Measurements from ENCODE around the gene CHKB.
"Not testable (repeated sequence)": the region's sequence is repeated elsewhere in the genome, so short reads cannot be mapped to it uniquely, and the experiment has no call there.

Gene CHKB

GRCh38 chr22:50612528-50613221 lies 30.0 kb upstream of the CHKB start:
- no peak for DNase-seq (ENCODE audit: low spot score)

- DNase-seq (ENCODE audit: low spot score): no peak
Observed at GRCh38 chr22:50612168-50612527, 29.5 kb upstream of the CHKB start.

GRCh38 chr22:50611341-50612060 lies 28.9 kb upstream of the CHKB start:
- DNase-seq (ENCODE audit: low spot score): no peak

- no peak for DNase-seq (ENCODE audit: low spot score)
Observed at GRCh38 chr22:50610581-50610980, 27.9 kb upstream of the CHKB start.

- no peak for DNase-seq (ENCODE audit: low spot score)
Observed at GRCh38 chr22:50610041-50610451, 27.4 kb upstream of the CHKB start.

GRCh38 chr22:50609599-50609998 lies 26.9 kb upstream of the CHKB start:
- DNase-seq (ENCODE audit: low spot score): no peak

GRCh38 chr22:50608996-50609395 lies 26.3 kb upstream of the CHKB start:
- DNase-seq (ENCODE audit: low spot score): no peak

- not testable (repeated sequence) for DNase-seq (ENCODE audit: low spot score)
Observed at GRCh38 chr22:50608058-50608840, 25.6 kb upstream of the CHKB start.

GRCh38 chr22:50607659-50608020 lies 25.0 kb upstream of the CHKB start:
- DNase-seq (ENCODE audit: low spot score): no peak

GRCh38 chr22:50606946-50607658 lies 24.5 kb upstream of the CHKB start:
- no peak for DNase-seq (ENCODE audit: low spot score)

GRCh38 chr22:50606165-50606945 lies 23.7 kb upstream of the CHKB start:
- no peak for DNase-seq (ENCODE audit: low spot score)

- no peak for DNase-seq (ENCODE audit: low spot score)
Observed at GRCh38 chr22:50605613-50606074, 23.0 kb upstream of the CHKB start.

- no peak for DNase-seq (ENCODE audit: low spot score)
Observed at GRCh38 chr22:50605002-50605612, 22.5 kb upstream of the CHKB start.

GRCh38 chr22:50604256-50605001 lies 21.8 kb upstream of the CHKB start:
- no peak for DNase-seq (ENCODE audit: low spot score)

- DNase-seq (ENCODE audit: low spot score): no peak
Observed at GRCh38 chr22:50603511-50604255, 21.0 kb upstream of the CHKB start.

- DNase-seq (ENCODE audit: low spot score): no peak
Observed at GRCh38 chr22:50602338-50602700, 19.7 kb upstream of the CHKB start.

- DNase-seq (ENCODE audit: low spot score): no peak
Observed at GRCh38 chr22:50601669-50602337, 19.2 kb upstream of the CHKB start.

- no peak for DNase-seq (ENCODE audit: low spot score)
Observed at GRCh38 chr22:50600967-50601668, 18.5 kb upstream of the CHKB start.
